K562 (cell line): ENCODE measurements around the gene PI4KA. TPM values are rescaled to one million over a fixed set of nuclear protein-coding genes. Genes with fewer than 3 reads are reported as not detected.

Experiments
- ATAC-seq: fragments of 200-7000 bp; cut with Tn5 transposase; 3 replicates; pipeline ENCODE4 v1.9.1; 2020; ENCODE audit warnings: moderate library complexity
- BruUV-seq: library from RNA; stranded (reverse); fragments of 400-500 nt; replicated peaks from 2 replicates; lab custom pipeline; 2021; lab: Mats Ljungman, UMichigan
- CTCF ChIA-PET: fragments of 300-600 bp; formaldehyde crosslinking; extraction: SDS; loops from one replicate; lab custom pipeline; 2021; ENCODE audit warnings: low intra/inter-chr PET ratio; lab: Yijun Ruan, JAX
- POLR2A ChIA-PET: fragments of 300-600, 350-650 bp; sonication (Branson Sonifier 250); formaldehyde crosslinking; extraction: SDS; loops from one replicate; lab custom pipeline; 2021; ENCODE audit warnings: antibody characterized with exemption, inconsistent platforms; lab: Yijun Ruan, JAX
- DNase-seq, 4 experiments: peaks; one replicate each; pipeline versions ENCODE4 v3.0.0 to v3.0.0-alpha.2; 2011 to 2018; ENCODE audit warnings: low spot score in 3 of 4, mixed read lengths in 3 of 4; ENCODE audit errors: extremely low read depth in 1 of 4
- FAIRE-seq: peaks from 2 replicates; lab custom pipeline; 2011; peaks lifted over from hg19 to GRCh38; lab: Jason Lieb, UNC
- H2AFZ ChIP-seq: 2 replicates; pipeline ENCODE4 v1.6.0; 2011; ENCODE audit warnings: low read depth, low read length, control low read depth, inconsistent platforms
- H3K27ac ChIP-seq: fragments of 200-600 bp; 3 replicates; pipeline ENCODE4 v1.8.0; 2011; ENCODE audit warnings: low read depth, mild to moderate bottlenecking, control low read depth, inconsistent platforms, low read length, moderate library complexity, mixed read lengths; ENCODE audit errors: extremely low read depth
- H3K27me3 ChIP-seq, 2 experiments: fragments of 300-600 bp in 1 of 2; 2 replicates in 1 of 2; 3 replicates in 1 of 2; pipeline versions ENCODE4 v1.6.0 to v1.8.0; 2011; ENCODE audit warnings: inconsistent platforms in 2 of 2, low read length in 2 of 2, mild to moderate bottlenecking in 1 of 2, mixed read lengths in 1 of 2, moderate library complexity in 1 of 2; ENCODE audit not compliant: control insufficient read depth in 2 of 2, insufficient read depth in 2 of 2
- H3K36me3 ChIP-seq: fragments of 300-600 bp; 3 replicates; pipeline ENCODE4 v1.8.0; 2011; ENCODE audit warnings: mild to moderate bottlenecking, low read length, inconsistent platforms; ENCODE audit not compliant: control insufficient read depth, insufficient read depth
- H3K4me1 ChIP-seq, 2 experiments: fragments of 200-600 bp in 1 of 2; replicated peaks in 1 of 2; 2 replicates in 1 of 2; 3 replicates in 1 of 2; pipeline versions ENCODE4 v1.5.1 to v1.8.0; 2011; ENCODE audit warnings: inconsistent platforms in 2 of 2, low read length in 2 of 2, mild to moderate bottlenecking in 1 of 2, mixed read lengths in 1 of 2, moderate library complexity in 1 of 2; ENCODE audit not compliant: control insufficient read depth in 2 of 2, insufficient read depth in 2 of 2
- H3K4me2 ChIP-seq: 2 replicates; pipeline ENCODE4 v1.6.1; 2011; ENCODE audit warnings: low read length, control low read depth, inconsistent platforms, mixed read lengths; ENCODE audit not compliant: insufficient read depth
- H3K4me3 ChIP-seq: fragments of 200-600 bp; sonication (generic), shearing (Covaris generic); 2 replicates; pipeline ENCODE4 v1.5.1; 2016; ENCODE audit warnings: control low read depth, inconsistent platforms
- H3K79me2 ChIP-seq: fragments of 200-600 bp; 3 replicates; pipeline ENCODE4 v1.8.0; 2011; ENCODE audit warnings: low read length, inconsistent platforms; ENCODE audit not compliant: control insufficient read depth, insufficient read depth
- H3K9ac ChIP-seq, 2 experiments: 2 replicates each; pipeline versions ENCODE4 v1.6.0 to v1.6.1; 2011; ENCODE audit warnings: low read depth in 2 of 2, low read length in 2 of 2, control low read depth in 1 of 2, inconsistent platforms in 1 of 2, mild to moderate bottlenecking in 1 of 2, mixed read lengths in 1 of 2; ENCODE audit not compliant: insufficient read depth in 1 of 2
- H3K9me1 ChIP-seq: one replicate; pipeline ENCODE4 v1.6.0; 2011; ENCODE audit warnings: inconsistent platforms, mild to moderate bottlenecking, low read length, moderate library complexity; ENCODE audit not compliant: control insufficient read depth, insufficient read depth
- H3K9me3 ChIP-seq: replicated peaks from 2 replicates; pipeline ENCODE4 v1.5.1; 2011; ENCODE audit warnings: low read depth, low read length, inconsistent platforms; ENCODE audit not compliant: control insufficient read depth, insufficient read depth
- H4K20me1 ChIP-seq: replicated peaks from 2 replicates; pipeline ENCODE4 v1.6.1; 2011; ENCODE audit warnings: low read length, inconsistent platforms, mixed read lengths; ENCODE audit not compliant: control insufficient read depth, insufficient read depth
- DMBX1 ChIP-seq: fragments of 250-450 bp; sonication (Bioruptor Pico); IDR thresholded peaks from 2 replicates; pipeline ENCODE4 v1.8.0; 2022; ENCODE audit warnings: inconsistent platforms, mild to moderate bottlenecking, moderate library complexity, borderline replicate concordance
- OTX1 ChIP-seq: fragments of 450-650 bp; formaldehyde crosslinking; IDR thresholded peaks from 2 replicates; pipeline ENCODE4 v1.4.0; 2022; ENCODE audit warnings: mild to moderate bottlenecking
- SMAD4 ChIP-seq: fragments of 250-450 bp; sonication (Bioruptor Pico); conservative IDR thresholded peaks from 2 replicates; pipeline ENCODE4 v1.8.0; 2021; ENCODE audit warnings: inconsistent platforms, mild to moderate bottlenecking, moderate library complexity
- ZBTB43 ChIP-seq: sonication (generic); formaldehyde crosslinking; IDR thresholded peaks from 2 replicates; pipeline ENCODE4 v1.8.0; 2023; ENCODE audit warnings: mild to moderate bottlenecking, missing genetic modification reagents
- ZNF384 ChIP-seq: IDR thresholded peaks from 2 replicates; pipeline ENCODE4 v1.6.1; 2012; ENCODE audit warnings: low read depth, low read length, improper control_type of control experiment
- ZNF512 ChIP-seq: IDR thresholded peaks from 2 replicates; pipeline ENCODE4 v1.6.1; 2016; ENCODE audit warnings: missing genetic modification characterization, missing compliant biosample characterization
- ZNF583 ChIP-seq: fragments of 250-450 bp; sonication (Bioruptor Pico); IDR thresholded peaks from 2 replicates; pipeline ENCODE4 v1.4.0; 2020
- WGBS: fragments of 100-300 bp; shearing (Covaris generic); methylation state at CpG from one replicate; pipeline ENCODE4 v1.1.6; 2016; ENCODE audit warnings: low coverage, mixed read lengths; ENCODE audit not compliant: insufficient coverage; ENCODE audit errors: missing lambda C conversion rate; 5-methylcytosine and 5-hydroxymethylcytosine counted together
- in situ Hi-C: fragments of 300-500 bp; cut with MboI; formaldehyde crosslinking; loops from 4 replicates; pipeline ENCODE4 v1.15.0; 2018; ENCODE audit warnings: inconsistent platforms, mixed read lengths
- intact Hi-C: fragments of 100-400 bp; cut with micrococcal nuclease; formaldehyde crosslinking; loops from 2 replicates; pipeline ENCODE4 v1.14.2; 2022
- polyA plus RNA-seq, 8 experiments: library from polyadenylated mRNA; depleted of rRNA in 4 of 8; stranded (reverse) in 5 of 8; unstranded in 3 of 8; fragments of >200 nt; fragmentation: Nextera tagmentation in 2 of 8; fragmentation: Illumina TruSeq in 1 of 8; extraction: Ambion mirVana in 2 of 8; extraction: Trizol in 1 of 8; gene quantifications; 2 replicates each; pipeline versions ENCODE4 v1.2.1 to v1.2.3, GENCODE V29; 2011 to 2014; ENCODE audit warnings: inconsistent platforms in 1 of 8, missing spikeins in 1 of 8
- total RNA-seq, 7 experiments: library from RNA; depleted of rRNA in 6 of 7; stranded (reverse); fragments of >200 nt in 6 of 7; fragmentation: Illumina TruSeq in 2 of 7; extraction: Trizol in 2 of 7; gene quantifications; 2 replicates each; pipeline versions ENCODE4 v1.2.1 to v1.2.3, GENCODE V29; 2011 to 2021; ENCODE audit warnings: low replicate concordance in 1 of 7
- TF ChIP-seq, protein P1 (sequence below): sonication (generic); formaldehyde crosslinking; IDR thresholded peaks from 2 replicates; pipeline ENCODE4 v1.8.1; 2023; ENCODE audit warnings: missing genetic modification reagents, mild to moderate bottlenecking, borderline replicate concordance

Gene PI4KA
- total and polyA plus RNA-seq, 9 of the 15 experiments (the other 6 are each of a cell fraction or from before 2014, with no cell fraction given), result 7.3 to 187 (median 84.7) TPM

- H3K79me2 ChIP-seq, result no peaks in the 10 kb centered on the region
- no TSS peak for BruUV-seq
- in situ Hi-C loops, result loop anchor here (25.0 kb wide), 2 partner anchors 360 to 1940 kb away; no protein-coding TSS in a partner anchor
- TF ChIP-seq DMBX1 (CRISPR knock-in tag) (peak; percentile 45), ZNF384 (peak; percentile 86), ZBTB43 (CRISPR knock-in tag) (no peak), ZNF583 (0 out of 2 replicates have a peak, but pooled peaks have one; percentile 7), OTX1 (CRISPR knock-in tag) (0 out of 2 replicates have a peak, but pooled peaks have one; percentile 28), SMAD4 (CRISPR knock-in tag) (0 out of 2 replicates have a peak, but pooled peaks have one; percentile 19), ZNF512 (tag) (peak; percentile 92)
- TF ChIP-seq, protein P1, sequence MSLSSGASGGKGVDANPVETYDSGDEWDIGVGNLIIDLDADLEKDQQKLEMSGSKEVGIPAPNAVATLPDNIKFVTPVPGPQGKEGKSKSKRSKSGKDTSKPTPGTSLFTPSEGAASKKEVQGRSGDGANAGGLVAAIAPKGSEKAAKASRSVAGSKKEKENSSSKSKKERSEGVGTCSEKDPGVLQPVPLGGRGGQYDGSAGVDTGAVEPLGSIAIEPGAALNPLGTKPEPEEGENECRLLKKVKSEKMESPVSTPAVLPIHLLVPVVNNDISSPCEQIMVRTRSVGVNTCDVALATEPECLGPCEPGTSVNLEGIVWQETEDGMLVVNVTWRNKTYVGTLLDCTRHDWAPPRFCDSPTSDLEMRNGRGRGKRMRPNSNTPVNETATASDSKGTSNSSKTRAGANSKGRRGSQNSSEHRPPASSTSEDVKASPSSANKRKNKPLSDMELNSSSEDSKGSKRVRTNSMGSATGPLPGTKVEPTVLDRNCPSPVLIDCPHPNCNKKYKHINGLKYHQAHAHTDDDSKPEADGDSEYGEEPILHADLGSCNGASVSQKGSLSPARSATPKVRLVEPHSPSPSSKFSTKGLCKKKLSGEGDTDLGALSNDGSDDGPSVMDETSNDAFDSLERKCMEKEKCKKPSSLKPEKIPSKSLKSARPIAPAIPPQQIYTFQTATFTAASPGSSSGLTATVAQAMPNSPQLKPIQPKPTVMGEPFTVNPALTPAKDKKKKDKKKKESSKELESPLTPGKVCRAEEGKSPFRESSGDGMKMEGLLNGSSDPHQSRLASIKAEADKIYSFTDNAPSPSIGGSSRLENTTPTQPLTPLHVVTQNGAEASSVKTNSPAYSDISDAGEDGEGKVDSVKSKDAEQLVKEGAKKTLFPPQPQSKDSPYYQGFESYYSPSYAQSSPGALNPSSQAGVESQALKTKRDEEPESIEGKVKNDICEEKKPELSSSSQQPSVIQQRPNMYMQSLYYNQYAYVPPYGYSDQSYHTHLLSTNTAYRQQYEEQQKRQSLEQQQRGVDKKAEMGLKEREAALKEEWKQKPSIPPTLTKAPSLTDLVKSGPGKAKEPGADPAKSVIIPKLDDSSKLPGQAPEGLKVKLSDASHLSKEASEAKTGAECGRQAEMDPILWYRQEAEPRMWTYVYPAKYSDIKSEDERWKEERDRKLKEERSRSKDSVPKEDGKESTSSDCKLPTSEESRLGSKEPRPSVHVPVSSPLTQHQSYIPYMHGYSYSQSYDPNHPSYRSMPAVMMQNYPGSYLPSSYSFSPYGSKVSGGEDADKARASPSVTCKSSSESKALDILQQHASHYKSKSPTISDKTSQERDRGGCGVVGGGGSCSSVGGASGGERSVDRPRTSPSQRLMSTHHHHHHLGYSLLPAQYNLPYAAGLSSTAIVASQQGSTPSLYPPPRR (CRISPR knock-in tag), result peak; percentile 34
Observed at GRCh38 chr22:20776624-20777405, 81.8 kb downstream of the PI4KA start.

More at GRCh38 chr22:20776624-20777405, 81.8 kb downstream of the PI4KA start:
- peak; percentile 14; the same call in 1 of the 3 replicates for ATAC-seq
- peak in 1 of 4 experiments; percentile 72 for DNase-seq
- intact Hi-C loops, result loop anchor here (2.0 to 5.0 kb wide), 4 partner anchors 74 to 205 kb away; partner anchors contain the start of gene LZTR1
- no peaks in the 10 kb centered on the region for H3K27me3 ChIP-seq
- H2AFZ ChIP-seq, result no peak overlapping the region
- H3K9me1 ChIP-seq, result peaks cover 8% of the 10 kb centered on the region
- H3K4me1 ChIP-seq, result peaks cover 21 to 28% of the 10 kb centered on the region in 2 experiments
- no peak overlapping the region for H3K4me3 ChIP-seq
- POLR2A ChIA-PET, result interaction anchor here (1.1 to 3.2 kb wide), 13 partner anchors 9 to 225 kb away, joined by 3 to 27 read pairs (median 7); partner anchors contain the start of gene THAP7
- CTCF ChIA-PET, result interaction anchor here (0.7 to 1.5 kb wide), 3 partner anchors 109 to 221 kb away, joined by 3 to 16 read pairs (median 3); no protein-coding TSS in a partner anchor
- peaks cover 14% of the 10 kb centered on the region; the same call in 2 of the 3 replicates for H3K36me3 ChIP-seq
- H3K4me2 ChIP-seq, result no peak overlapping the region
- 66% methylated on average over 17 of the region's 17 CpGs for WGBS
- H3K9ac ChIP-seq, result no peak overlapping the region
- peak overlapping the region; percentile 69; the same call in 2 of the 3 replicates for H3K27ac ChIP-seq
- no peaks in the 10 kb centered on the region for H3K9me3 ChIP-seq
- H4K20me1 ChIP-seq, result peaks cover 62% of the 10 kb centered on the region
- FAIRE-seq, result no peak
